Transverse colon (tissue), 4 donors: Measurements from ENCODE around the gene GDPD5. TPM values are rescaled to one million over a fixed set of nuclear protein-coding genes. Genes with fewer than 3 reads are reported as not detected.

Source experiments
- DNase-seq: peaks from one replicate; pipeline ENCODE4 v3.0.0-alpha.2; 2019
- H3K27ac ChIP-seq, 4 donors: fragments of 200-600 bp; sonication (generic); 2 replicates each; pipeline ENCODE4 v1.5.1; 2016 to 2018; ENCODE audit warnings: inconsistent platforms in 4 of 4
- H3K27me3 ChIP-seq: fragments of 200-600 bp; sonication (generic); 2 replicates; pipeline ENCODE4 v1.5.1; 2017; ENCODE audit warnings: inconsistent platforms
- H3K36me3 ChIP-seq, 4 donors: fragments of 200-600 bp; sonication (generic); 2 replicates each; pipeline ENCODE4 v1.5.1; 2017 to 2019; ENCODE audit warnings: inconsistent platforms in 4 of 4
- H3K4me1 ChIP-seq, 4 donors: fragments of 200-600 bp; sonication (generic); 2 replicates each; pipeline ENCODE4 v1.5.1; 2017 to 2020; ENCODE audit warnings: inconsistent platforms in 4 of 4
- H3K4me3 ChIP-seq, 4 donors: fragments of 200-600 bp; sonication (generic); 1 replicate in 1 of 4; 2 replicates in 3 of 4; pipeline versions ENCODE4 v1.5.1 to v1.6.1; 2017 to 2019; ENCODE audit warnings: inconsistent platforms in 4 of 4
- H3K9me3 ChIP-seq, 2 donors: fragments of 200-600 bp; sonication (generic); 2 replicates each; pipeline ENCODE4 v1.5.1; 2017 to 2019; ENCODE audit warnings: inconsistent platforms in 2 of 2
- CTCF ChIP-seq, 5 experiments: fragments of 200-600 bp in 3 of 5; fragments of 450-650 bp in 2 of 5; sonication (generic) in 3 of 5; IDR thresholded peaks; 1 replicate in 2 of 5; 2 replicates in 3 of 5; pipeline ENCODE4 v1.5.1; 2016 to 2017; ENCODE audit warnings: antibody characterized with exemption in 5 of 5, inconsistent platforms in 3 of 5, mild to moderate bottlenecking in 2 of 5, moderate library complexity in 1 of 5
- EP300 ChIP-seq: sonication (generic); formaldehyde crosslinking; IDR thresholded peaks from one replicate; pipeline ENCODE4 v1.6.1; 2017; ENCODE audit warnings: antibody characterized with exemption, low read depth
- POLR2A ChIP-seq: fragments of 450-650 bp; IDR thresholded peaks from one replicate; pipeline ENCODE4 v1.6.1; 2016; ENCODE audit warnings: antibody characterized with exemption, mild to moderate bottlenecking, moderate library complexity
- POLR2AphosphoS5 ChIP-seq, 3 donors: sonication (generic); formaldehyde crosslinking; IDR thresholded peaks; one replicate each; pipeline ENCODE4 v1.6.1; 2016; ENCODE audit warnings: antibody characterized with exemption in 3 of 3
- WGBS, 2 donors: methylation state at CpG; one replicate each; pipeline ENCODE4 v1.1.5; 2018; ENCODE audit warnings: low coverage in 1 of 2; 5-methylcytosine and 5-hydroxymethylcytosine counted together
- in situ Hi-C, 4 donors: fragments of 200-750 bp; cut with MboI; loops; one replicate each; pipeline versions ENCODE4 v1.15.0 to v1.15.1; 2017; ENCODE audit warnings: low sequenced_read_pairs in 3 of 4, low pct_ligation_motif_present in 1 of 4, low pct_unique_long_range_greater_than_20kb in 1 of 4
- intact Hi-C: fragments of 100-400 bp; cut with DNase I; formaldehyde crosslinking; loops from one replicate; pipeline ENCODE4 v1.15.1; 2023; ENCODE audit warnings: low total_unique reads
- total RNA-seq, 4 donors: library from RNA; depleted of rRNA; stranded (reverse); fragments of >200 nt; gene quantifications; one replicate each; pipeline ENCODE4 v1.1.0, GENCODE V29; 2016

GDPD5 gene, protein sequence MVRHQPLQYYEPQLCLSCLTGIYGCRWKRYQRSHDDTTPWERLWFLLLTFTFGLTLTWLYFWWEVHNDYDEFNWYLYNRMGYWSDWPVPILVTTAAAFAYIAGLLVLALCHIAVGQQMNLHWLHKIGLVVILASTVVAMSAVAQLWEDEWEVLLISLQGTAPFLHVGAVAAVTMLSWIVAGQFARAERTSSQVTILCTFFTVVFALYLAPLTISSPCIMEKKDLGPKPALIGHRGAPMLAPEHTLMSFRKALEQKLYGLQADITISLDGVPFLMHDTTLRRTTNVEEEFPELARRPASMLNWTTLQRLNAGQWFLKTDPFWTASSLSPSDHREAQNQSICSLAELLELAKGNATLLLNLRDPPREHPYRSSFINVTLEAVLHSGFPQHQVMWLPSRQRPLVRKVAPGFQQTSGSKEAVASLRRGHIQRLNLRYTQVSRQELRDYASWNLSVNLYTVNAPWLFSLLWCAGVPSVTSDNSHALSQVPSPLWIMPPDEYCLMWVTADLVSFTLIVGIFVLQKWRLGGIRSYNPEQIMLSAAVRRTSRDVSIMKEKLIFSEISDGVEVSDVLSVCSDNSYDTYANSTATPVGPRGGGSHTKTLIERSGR
- total RNA-seq: 10 to 100 TPM in 1 of 4 donors, 1 to 10 TPM in 2, not detected in 1; 3.7 to 10.1 (median 7.1) TPM

GRCh38 chr11:75525433-75526191 lies at the start of gene GDPD5:
Gene GDPD5 (minus strand): TSS chr11:75525941. CDS start chr11:75477735, 48,206 bp downstream.
- Histone ChIP-seq H3K9me3 (no peaks in the 10 kb centered on the region), H3K4me3 (peak within 1 kb of the TSS; percentile 57 to 74 (median 68)), H3K27me3 (peaks cover 19% of the 10 kb centered on the region), H3K27ac (peak within 1 kb of the TSS in 3 of 4 donors; percentile 1 to 52 (median 38)), H3K4me1 (peaks cover 12 to 18% (median 15%) of the 10 kb centered on the region in 4 donors), H3K36me3 (no peaks in the 10 kb centered on the region)
- intact Hi-C loops (no loop called here), in situ Hi-C loops (loop anchor here (25.0 kb wide), 2 partner anchors 88 to 238 kb away; partner anchors contain the start of gene KLHL35 (in 1 of the 4))
- TF ChIP-seq CTCF (IDR thresholded peaks at IDR 0.05) (peak in 4 of 5 experiments; percentile 17 to 59 (median 36)), POLR2A (peak; percentile 17), EP300 (no peak), POLR2AphosphoS5 (IDR thresholded peaks at IDR 0.05) (peak in 1 of 3 donors; percentile 29)
- 0% methylated on average over 4 to 31 of the region's 99 CpGs for WGBS, 2 donors
- DNase-seq: peak; percentile 87

DNA sequence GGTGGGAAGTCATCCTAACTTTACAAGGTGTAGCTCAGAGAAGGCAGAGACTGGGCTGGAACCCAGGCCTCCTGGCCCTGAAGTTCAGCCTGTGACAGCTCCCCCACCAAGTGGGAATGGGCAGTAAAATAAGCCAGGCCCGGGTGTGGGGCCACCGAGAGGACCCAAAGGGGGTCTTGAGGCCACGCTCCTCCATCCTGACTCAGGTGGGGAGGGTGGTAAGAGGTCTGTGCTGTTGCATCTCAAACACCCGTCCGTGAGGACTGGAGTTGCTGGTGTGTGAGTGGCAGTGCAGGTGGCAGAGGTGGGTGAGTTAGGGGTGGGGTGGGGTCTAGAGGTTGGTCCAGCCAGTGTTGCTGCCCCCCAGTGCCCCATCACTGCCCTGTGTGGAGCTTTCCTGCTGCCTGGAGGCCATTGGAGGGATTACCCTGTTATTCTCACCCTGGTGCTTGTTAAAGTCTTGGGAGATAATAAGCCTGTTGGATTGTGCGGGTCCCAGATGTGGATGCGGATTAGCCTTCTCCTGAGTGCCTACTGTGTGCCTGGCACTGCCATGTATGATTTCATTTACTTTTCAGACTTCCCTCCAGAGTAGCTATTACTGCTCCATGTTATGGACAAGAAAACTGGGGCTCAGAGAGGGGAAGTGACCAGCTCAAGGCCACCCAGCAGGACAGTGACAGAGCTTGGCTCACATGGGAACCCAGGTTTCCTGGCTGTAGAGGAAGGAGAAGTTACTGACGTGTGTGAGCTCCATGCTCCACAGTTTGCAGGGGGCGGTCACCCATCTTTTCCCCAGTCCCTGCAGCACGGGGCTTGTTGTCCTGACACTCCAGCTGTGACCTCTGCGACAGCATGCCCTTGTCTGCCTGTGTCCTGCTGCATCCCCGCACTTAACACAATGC lies 49.2 kb upstream of the GDPD5 start:
- DNase-seq: no peak
- Histone ChIP-seq H3K4me3 (no peak overlapping the region), H3K36me3 (peaks cover 0 to 20% (median 9%) of the 10 kb centered on the region in 4 donors), H3K27ac (no peak overlapping the region), H3K4me1 (peaks cover 0 to 11% (median 8%) of the 10 kb centered on the region in 4 donors), H3K9me3 (no peaks in the 10 kb centered on the region), H3K27me3 (no peaks in the 10 kb centered on the region)
- intact Hi-C loops (no loop called here), in situ Hi-C loops (no loop called here)
- TF ChIP-seq EP300 (no peak), POLR2AphosphoS5 (IDR thresholded peaks at IDR 0.05) (no peak), POLR2A (no peak), CTCF (IDR thresholded peaks at IDR 0.05) (peak in 1 of 5 experiments; percentile 13)
- WGBS, 2 donors: 60 to 77% methylated on average over 1 to 12 of the region's 12 CpGs

- H3K4me3 ChIP-seq: no peak overlapping the region
- H3K27me3 ChIP-seq: no peaks in the 10 kb centered on the region
- in situ Hi-C loops: no loop called here
- no peak overlapping the region for H3K27ac ChIP-seq
- DNase-seq: no peak
- TF ChIP-seq EP300: no peak
- no peak for TF ChIP-seq CTCF (IDR thresholded peaks at IDR 0.05)
- no peak for TF ChIP-seq POLR2A
- TF ChIP-seq POLR2AphosphoS5 (IDR thresholded peaks at IDR 0.05): no peak
- peaks cover 0 to 12% (median 11%) of the 10 kb centered on the region in 4 donors for H3K4me1 ChIP-seq
- intact Hi-C loops: no loop called here
- H3K9me3 ChIP-seq: no peaks in the 10 kb centered on the region
- H3K36me3 ChIP-seq: peaks cover 0 to 40% (median 20%) of the 10 kb centered on the region in 4 donors
- 71 to 100% methylated on average over 1 to 8 of the region's 8 CpGs for WGBS, 2 donors
Measured at GRCh38 chr11:75572744-75573143, 47.0 kb upstream of the GDPD5 start.
